ENCODE data around the gene ZNF552. TPM values are rescaled to one million over a fixed set of nuclear protein-coding genes. Genes with fewer than 3 reads are reported as not detected.
"Not testable (repeated sequence)": the region's sequence is repeated elsewhere in the genome, so short reads cannot be mapped to it uniquely, and the experiment has no call there.

ZNF552 gene
- total and polyA plus RNA-seq, 2 donors (not counting 1 experiment from before 2014, with no cell fraction given): 6.7 to 21.7 TPM

GRCh38 chr19:57849162-57849665, 34.5 kb upstream of the ZNF552 start:
- Histone ChIP-seq H2AFZ (ENCODE audit: insufficient read depth, low read depth, low read length, poor library complexity, severe bottlenecking) (peak overlapping the region; percentile 84), H3K79me2 (ENCODE audit: control insufficient read depth, insufficient read depth, low read length) (peaks cover 48% of the 10 kb centered on the region), H3K4me3 (ENCODE audit: control extremely low read depth in 1 of 5, extremely low read depth in 1 of 5, insufficient read depth in 1 of 5, low read depth in 2 of 5, low read length in 4 of 5) (peak overlapping the region in 3 of 5 experiments; percentile 74 to 95 (median 83)), H3K4me1 (ENCODE audit: control insufficient read depth in 2 of 2, insufficient read depth in 2 of 2, low read length in 2 of 2) (peaks cover 7 to 16% of the 10 kb centered on the region in 2 donors), H3K27ac (ENCODE audit: low read length in 2 of 2) (peak overlapping the region; percentile 27 to 93)
- DNase-seq; H3K27me3 ChIP-seq (replicated peaks in 1 of 4; ENCODE audit: control extremely low read depth in 1 of 4, control insufficient read depth in 3 of 4, insufficient read depth in 4 of 4, low read length in 3 of 4); H3K27me3 Mint-ChIP-seq; H4K20me1 ChIP-seq (ENCODE audit: control insufficient read depth, insufficient read depth, low read length, poor library complexity, severe bottlenecking); H3K4me2 ChIP-seq (replicated peaks; ENCODE audit: low read depth, low read length, poor library complexity, severe bottlenecking); CTCF ChIA-PET; H3K36me3 ChIP-seq (replicated peaks in 1 of 2; ENCODE audit: control extremely low read depth in 1 of 2, control insufficient read depth in 1 of 2, extremely low read depth in 1 of 2, insufficient read depth in 2 of 2, low read length in 1 of 2); ATAC-seq (ENCODE audit: low read depth); H3K9me3 ChIP-seq (ENCODE audit: control extremely low read depth in 1 of 3, control insufficient read depth in 2 of 3, insufficient read depth in 1 of 3, low read length in 2 of 3); H3K9me3 Mint-ChIP-seq (ENCODE audit: insufficient read depth); H3K9ac ChIP-seq (ENCODE audit: low read length): not testable (repeated sequence)
- Mint-ChIP-seq H3K4me1 (peaks cover 22% of the 10 kb centered on the region), H3K27ac (peak overlapping the region; percentile 94), H3K4me3 (peak overlapping the region; percentile 97)
- intact Hi-C loops (cut with micrococcal nuclease): loop anchor here (1.0 to 5.0 kb wide), 3 partner anchors 102 to 414 kb away; partner anchors contain the start of genes ZNF530, ZNF749 and ZNF776
- POLR2A ChIA-PET: interaction anchor here (0.6 to 1.0 kb wide), 6 partner anchors 34 to 1535 kb away, joined by 3 to 5 read pairs (median 4); partner anchors contain the start of genes ZNF417, ZNF552 and ZSCAN5A
- WGBS (ENCODE audit: insufficient coverage): 100% methylated on average over 2 of the region's 2 CpGs

GRCh38 chr19:57847164-57847563, 32.5 kb upstream of the ZNF552 start:
- H3K9me3 Mint-ChIP-seq (ENCODE audit: insufficient read depth); H3K9ac ChIP-seq (ENCODE audit: low read length); H3K9me3 ChIP-seq (ENCODE audit: control extremely low read depth in 1 of 3, control insufficient read depth in 2 of 3, insufficient read depth in 1 of 3, low read length in 2 of 3); H3K27me3 Mint-ChIP-seq; H3K27me3 ChIP-seq (replicated peaks in 1 of 4; ENCODE audit: control extremely low read depth in 1 of 4, control insufficient read depth in 3 of 4, insufficient read depth in 4 of 4, low read length in 3 of 4); H2AFZ ChIP-seq (ENCODE audit: insufficient read depth, low read depth, low read length, poor library complexity, severe bottlenecking); H3K27ac ChIP-seq (ENCODE audit: low read length in 2 of 2); POLR2A ChIA-PET; H3K27ac Mint-ChIP-seq; H4K20me1 ChIP-seq (ENCODE audit: control insufficient read depth, insufficient read depth, low read length, poor library complexity, severe bottlenecking); CTCF ChIA-PET; H3K4me3 ChIP-seq (ENCODE audit: control extremely low read depth in 1 of 5, extremely low read depth in 1 of 5, insufficient read depth in 1 of 5, low read depth in 2 of 5, low read length in 4 of 5); H3K4me2 ChIP-seq (replicated peaks; ENCODE audit: low read depth, low read length, poor library complexity, severe bottlenecking); ATAC-seq (ENCODE audit: low read depth); DNase-seq; H3K4me3 Mint-ChIP-seq: not testable (repeated sequence)
- intact Hi-C loops (cut with micrococcal nuclease): loop anchor here (5.0 kb wide), 2 partner anchors 100 to 250 kb away; partner anchors contain the start of genes ZNF530 and ZNF776
- H3K4me1 ChIP-seq (ENCODE audit: control insufficient read depth in 2 of 2, insufficient read depth in 2 of 2, low read length in 2 of 2): peaks cover 7 to 16% of the 10 kb centered on the region in 2 donors
- H3K79me2 ChIP-seq (ENCODE audit: control insufficient read depth, insufficient read depth, low read length): peaks cover 34% of the 10 kb centered on the region
- H3K4me1 Mint-ChIP-seq: peaks cover 22% of the 10 kb centered on the region
- no CpG with 5 or more reads among the region's 3 CpGs for WGBS (ENCODE audit: insufficient coverage)
- H3K36me3 ChIP-seq (replicated peaks in 1 of 2; ENCODE audit: control extremely low read depth in 1 of 2, control insufficient read depth in 1 of 2, extremely low read depth in 1 of 2, insufficient read depth in 2 of 2, low read length in 1 of 2): peaks cover 3 to 11% of the 10 kb centered on the region in 2 experiments
